ENCODE data around the gene GIMAP6.
"Not testable (repeated sequence)": the region's sequence is repeated elsewhere in the genome, so short reads cannot be mapped to it uniquely, and the experiment has no call there.

GIMAP6 gene

DNA sequence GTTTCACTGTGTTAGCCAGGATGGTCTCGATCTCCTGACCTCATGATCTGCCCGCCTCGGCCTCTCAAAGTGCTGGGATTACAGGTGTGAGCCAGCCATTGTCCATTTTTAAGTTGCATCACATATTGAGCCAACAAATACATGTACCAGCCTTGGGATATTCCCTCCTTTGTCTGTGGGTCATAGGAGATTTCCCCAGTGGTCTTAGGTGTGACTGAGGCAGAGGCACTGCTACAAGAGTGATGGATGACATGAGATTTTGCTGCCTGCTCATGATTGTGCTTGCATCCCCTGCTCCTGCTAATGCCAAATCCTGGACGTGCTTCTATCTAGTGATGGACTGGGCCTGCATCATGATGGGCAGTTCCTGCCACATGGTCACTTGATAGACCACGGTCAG lies 10.7 kb upstream of the GIMAP6 start:
- DNase-seq, result no peak

DNA sequence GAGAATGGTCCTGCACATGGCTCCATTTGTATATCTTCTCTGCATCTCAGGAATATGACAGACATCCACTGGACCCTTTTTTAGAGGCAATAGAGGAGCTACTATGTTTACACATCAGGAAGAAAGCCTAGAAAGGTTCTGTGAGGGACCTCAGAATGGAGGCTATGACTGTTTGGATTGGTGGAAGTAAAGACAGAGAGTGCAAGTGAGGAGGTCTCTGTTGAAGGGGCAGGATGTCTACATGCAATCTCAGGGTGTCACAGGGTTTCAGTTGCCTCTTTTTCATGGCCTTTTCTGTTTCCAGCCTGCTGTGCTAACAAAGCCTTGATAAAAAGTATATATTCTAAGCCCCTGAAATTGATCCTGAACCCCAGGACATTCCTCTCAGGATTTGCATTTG lies 9.7 kb upstream of the GIMAP6 start:
- no peak for DNase-seq

DNA sequence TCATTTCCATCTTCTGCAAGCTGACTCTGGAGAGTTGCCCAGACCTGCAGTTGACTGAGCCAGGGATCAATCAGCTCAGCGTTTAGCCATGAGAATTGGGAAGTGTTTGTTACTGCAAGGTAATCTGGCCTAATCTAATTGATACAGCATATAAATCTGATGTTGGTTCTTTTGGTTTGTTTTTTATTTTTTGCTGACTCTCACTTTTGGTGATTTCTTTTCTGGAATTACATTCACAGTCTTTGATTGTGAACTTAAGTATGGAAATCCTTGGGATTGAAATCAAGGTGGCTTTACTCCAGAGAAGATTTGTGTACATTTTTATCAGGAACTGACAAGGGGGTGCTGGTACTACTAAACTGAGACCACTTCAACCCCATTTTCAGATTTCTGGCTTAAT lies 1.7 kb upstream of the GIMAP6 start:
- DNase-seq, result no peak

DNA sequence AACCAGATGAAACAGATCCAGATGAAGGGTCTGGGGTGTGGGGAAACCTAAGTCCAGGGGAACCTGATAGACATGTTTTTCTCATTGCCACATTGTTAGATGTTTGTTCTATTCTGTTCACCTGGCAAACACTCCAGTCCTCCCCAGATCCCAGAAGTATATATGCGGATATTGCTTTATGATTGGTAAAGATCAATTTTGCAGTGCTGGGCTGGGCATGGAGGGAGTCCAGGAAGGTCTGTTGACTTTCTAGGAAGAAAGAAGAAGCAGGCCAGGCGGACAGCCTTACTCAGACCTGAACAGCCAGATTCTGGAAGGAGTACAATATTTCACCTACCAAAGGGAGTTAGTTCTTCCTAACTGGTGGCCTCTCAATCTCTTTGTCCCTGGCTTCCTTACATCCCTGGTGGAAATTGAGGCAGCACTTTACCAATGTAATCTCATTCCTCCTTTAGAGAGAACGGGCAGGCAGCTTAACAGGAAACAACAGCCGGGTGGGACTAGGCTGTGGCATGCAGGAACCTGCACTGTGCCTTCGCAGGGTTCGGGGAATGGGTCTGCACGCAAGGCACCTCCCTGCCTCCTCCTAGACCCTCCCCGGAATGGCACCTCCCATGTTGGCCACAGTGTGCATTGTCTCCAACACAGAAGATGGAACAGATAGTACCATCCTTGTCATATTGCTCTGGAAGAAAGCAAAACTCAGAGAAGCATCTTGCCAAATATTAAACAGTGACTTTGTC lies 930 bp downstream of the GIMAP6 start:
- peak; percentile 64 for DNase-seq

DNA sequence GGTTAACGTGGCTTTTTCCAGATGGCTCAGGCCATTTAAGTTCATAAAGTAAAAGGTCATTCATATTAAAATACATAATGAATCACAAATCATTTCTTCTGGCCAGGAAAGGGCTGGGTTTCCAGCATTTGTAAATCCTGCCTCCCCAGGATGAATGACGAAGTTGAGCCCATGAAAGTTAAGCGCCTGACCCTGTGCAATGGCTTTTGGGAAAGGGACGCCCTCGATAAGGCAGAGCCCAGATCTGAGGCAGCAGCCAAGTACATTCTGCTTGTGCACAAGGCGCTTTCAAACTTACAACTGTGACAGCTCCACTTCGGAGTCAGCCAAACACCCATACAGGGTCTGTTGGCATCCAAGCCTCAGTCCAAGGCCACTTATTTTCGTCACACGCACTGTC lies 2.8 kb downstream of the GIMAP6 start:
- no peak for DNase-seq

DNA sequence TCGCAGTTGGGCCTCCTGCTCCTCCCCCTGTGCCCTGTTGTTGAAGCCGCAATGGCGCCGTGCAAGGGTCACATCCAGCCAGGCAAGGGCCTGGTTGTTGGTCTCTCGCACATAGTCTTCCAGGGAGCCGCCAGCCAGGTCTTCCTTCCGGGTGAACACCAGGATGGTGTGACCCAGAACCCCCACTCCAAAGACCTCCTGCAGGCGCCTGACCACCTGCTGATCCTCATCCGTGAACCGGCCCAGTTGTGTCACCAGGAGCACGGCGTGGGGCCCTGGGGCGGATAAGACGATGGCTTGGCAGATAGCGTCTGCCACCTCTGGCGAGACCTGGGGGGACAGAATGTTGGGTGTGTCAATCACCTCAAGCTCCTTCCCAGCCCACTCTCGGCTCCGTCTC lies 4.2 kb downstream of the GIMAP6 start:
- no peak for DNase-seq

DNA sequence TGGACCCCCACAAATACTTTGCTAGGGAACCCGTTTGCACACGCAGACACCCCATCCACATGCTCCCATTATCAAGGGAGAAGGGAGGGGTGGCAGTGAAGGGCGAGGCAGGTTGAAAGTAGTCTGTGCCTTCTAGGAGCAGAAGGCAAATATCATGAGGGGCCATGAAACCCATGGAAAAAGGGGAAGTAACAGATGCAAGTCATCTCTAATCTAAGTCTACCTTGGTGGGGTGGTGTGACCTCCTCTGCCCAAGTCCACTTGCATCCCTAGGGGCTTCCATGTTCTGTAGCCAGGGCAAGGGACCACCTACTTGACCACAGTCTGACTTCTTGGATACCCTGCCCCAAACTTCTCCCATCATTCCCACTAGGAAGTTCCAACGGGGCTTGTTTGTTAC lies 5.5 kb downstream of the GIMAP6 start:
- no peak for DNase-seq

DNA sequence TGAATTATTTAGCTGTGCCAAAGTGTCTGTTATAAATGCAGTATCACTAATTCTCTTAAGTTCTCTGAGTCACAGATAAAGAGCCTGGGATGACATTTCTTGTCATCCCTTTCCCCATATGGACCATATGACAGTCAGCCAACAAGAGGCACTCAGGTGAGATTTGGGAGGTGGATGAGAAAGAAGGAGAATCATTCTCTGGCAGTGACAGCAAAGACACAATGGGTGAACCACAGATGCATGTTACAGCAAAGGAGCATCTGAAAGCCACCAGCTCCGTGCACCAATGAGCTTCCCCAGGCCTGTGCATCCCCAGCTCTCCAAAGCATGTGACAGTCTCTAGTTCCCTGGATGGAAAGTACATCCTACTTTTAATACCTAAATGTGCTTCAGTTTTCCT lies 10.8 kb downstream of the GIMAP6 start:
- no peak for DNase-seq

DNA sequence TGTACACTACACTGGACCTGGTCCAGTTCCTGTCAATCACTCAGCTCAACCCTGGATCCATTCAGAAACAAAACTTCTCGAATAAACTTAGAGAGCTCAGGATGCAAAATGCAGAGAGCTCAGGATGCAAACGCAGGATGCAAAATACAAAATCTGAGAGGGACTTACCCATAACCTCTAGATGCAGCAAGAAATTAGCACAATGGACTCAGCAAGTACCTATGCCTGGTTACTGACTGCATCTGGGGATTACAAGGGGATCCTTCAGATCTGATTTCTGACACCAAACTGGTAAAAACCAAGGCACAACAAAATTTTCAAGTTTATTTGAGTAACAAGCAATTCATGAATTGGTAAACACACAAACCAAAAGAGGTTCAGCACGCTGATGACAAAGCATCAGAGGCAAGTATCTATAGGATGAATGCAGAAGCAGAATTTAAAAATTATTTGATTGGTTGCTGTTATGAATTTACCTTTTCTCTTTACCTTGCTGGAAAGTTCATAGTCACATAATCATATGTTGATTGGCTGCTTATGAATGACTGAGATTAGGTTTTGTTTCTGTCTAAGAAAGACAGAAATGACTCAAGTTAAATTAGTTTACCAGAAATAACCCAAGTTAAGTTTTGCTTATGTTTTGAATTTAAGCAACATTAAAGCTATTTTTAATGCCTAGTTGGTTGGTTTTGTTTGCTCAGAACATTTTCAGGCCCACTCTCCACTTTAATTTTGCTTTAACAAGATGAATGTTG lies 11.4 kb downstream of the GIMAP6 start:
- no peak for DNase-seq

DNA sequence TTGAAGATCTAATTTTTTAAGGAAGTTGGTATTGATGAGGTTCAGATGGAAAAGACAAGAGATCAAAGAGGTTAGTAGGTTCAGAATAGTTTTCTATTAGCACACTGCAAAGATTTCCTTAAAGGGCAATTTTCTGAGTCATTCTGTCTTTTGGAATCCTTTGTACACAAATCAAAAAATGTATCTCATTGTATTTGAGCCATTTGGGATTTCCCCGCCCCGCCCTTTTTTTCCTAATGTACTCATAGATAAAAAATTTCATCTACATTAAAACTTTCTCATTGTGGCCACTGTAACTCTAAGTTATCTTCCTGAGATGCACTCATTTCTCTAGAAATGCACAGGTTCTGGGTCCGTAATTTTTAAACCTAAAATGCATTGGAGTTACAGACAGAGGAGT lies 12.1 kb downstream of the GIMAP6 start:
- DNase-seq, result no peak

DNA sequence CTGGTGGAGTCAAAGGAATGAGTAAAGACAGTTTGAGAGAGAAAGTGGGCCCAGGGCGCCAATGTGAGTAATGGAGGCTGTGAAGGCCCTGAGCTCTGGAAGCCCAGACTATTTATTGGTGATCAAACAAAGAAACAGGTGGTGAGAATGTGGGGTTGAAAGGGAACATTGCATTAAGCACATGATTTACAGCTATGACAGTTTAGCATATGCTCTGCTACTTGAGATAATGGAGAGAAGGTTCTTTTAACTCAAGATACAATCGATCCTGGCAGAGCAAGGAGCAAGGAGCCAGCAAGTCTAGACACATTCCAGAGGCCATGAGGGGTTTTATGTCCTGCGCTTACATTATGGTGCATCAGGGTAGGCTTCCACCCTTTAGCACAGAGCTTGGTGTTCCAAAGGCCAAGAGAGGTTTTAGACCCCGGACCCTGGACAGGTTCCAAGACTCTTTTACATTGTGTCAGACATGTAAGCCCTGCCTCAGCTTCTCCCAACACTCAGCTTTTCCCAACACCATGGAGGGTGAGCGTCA lies 16.9 kb downstream of the GIMAP6 start:
- DNase-seq, result not testable (repeated sequence)

DNA sequence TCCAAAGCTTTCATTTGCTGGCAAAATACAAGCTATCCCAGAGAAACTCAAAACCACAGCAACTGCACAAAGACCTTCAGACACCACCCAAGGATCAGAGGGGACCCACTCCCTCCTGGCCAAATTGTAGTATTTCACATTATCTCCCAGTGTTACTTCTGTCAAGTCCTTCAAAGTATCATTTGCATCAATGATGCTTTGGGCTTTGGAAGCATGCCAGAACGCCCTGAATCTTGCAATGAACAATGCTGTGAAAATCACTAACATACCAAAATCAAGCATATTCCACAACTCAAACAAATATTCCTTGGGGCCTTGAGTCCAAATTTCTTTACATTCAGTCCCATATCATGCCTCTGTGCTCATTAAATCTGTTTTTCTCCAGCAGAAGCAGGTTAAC lies 17.8 kb downstream of the GIMAP6 start:
- DNase-seq, result not testable (repeated sequence)

DNA sequence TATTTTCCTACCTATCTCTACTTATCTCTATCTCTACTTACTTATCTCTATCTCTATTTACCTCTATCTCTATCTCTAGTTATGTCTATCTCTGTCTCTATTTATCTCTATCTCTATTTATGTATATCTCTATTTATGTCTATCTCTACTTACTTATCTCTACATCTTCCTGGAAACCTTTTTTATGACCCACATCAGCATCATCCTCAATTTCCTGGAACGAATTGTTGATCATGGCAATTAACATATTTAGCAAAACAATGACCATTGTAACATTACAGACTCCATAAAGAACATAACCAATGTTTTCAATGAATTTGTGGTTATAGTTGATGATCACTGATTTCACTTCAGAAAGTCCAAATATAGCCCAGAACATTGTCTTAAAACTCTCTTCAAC lies 18.3 kb downstream of the GIMAP6 start:
- no peak for DNase-seq

DNA sequence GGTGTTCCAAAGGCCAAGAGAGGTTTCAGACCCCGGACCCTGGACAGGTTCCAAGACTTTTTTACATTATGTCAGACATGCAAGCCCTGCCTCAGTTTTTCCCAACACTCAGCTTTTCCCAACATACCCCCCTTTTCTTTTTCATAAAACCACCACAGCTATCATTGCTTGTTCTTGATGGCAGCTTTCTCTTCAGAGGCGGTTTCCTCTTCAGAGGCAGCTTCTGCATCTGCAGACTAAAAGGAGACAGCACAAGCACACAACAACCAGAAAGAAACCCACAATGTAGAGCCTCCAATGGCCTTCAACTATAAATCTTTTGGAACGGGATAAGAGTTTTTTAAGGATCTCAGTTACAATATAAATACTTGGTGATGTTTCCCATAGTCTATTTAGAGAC lies 19.3 kb downstream of the GIMAP6 start:
- DNase-seq, result no peak

DNA sequence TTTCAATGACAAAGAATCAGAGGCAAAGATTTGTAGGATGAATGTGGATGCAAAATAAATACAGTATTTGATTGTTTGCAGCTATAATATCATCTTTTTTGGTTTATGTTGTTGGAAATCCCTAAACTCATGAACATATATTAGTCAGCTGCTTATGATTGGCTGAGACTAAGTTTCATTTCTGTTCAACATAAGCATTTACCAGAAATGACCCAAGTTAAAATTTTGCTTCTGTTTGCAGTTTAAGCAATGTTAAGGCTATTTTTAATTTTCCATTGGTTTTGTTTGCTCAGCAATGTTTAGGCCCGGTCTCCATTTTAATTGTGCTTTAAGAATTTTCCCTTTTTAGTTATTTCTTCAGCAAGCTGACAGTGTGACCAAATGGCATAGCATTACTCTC lies 22.0 kb downstream of the GIMAP6 start:
- no peak for DNase-seq

DNA sequence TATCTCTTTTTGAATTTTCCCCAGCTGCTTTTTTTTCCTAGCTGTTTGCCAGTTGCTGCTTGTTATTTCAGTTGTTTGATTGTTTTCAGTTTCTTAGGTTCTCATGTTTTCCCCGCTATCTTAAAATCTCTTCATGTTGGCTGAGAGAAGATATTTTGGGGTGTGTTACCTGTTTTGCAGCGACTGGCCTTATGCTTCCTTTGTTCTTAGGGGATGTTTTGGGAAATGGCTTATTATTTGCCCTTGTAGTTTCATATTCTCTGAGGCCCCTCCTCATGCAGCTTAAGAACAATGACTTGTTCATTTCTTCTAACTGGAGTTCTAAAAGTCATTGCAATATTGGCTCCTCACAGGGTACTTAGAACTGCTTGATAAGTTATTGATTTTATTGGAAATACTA lies 28.6 kb downstream of the GIMAP6 start:
- DNase-seq, result not testable (repeated sequence)

DNA sequence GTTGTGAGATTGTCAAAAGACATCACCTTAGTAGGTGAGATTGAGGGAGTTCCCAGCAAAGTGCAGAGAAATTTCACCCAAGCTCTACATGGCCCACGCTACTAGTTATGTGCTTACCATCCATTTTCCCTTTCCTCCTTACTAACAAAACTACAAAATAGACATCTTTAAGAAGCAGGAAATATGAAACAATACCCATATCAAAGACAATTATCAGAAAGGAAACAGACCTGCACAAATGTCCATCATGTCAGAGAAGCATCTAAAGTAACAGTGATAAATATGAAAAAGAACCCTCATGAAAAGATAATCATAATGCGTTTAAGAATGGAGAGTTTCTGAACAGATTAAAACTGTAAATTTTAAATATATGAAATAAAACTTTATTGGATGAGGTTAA lies 36.8 kb downstream of the GIMAP6 start:
- no peak for DNase-seq

DNA sequence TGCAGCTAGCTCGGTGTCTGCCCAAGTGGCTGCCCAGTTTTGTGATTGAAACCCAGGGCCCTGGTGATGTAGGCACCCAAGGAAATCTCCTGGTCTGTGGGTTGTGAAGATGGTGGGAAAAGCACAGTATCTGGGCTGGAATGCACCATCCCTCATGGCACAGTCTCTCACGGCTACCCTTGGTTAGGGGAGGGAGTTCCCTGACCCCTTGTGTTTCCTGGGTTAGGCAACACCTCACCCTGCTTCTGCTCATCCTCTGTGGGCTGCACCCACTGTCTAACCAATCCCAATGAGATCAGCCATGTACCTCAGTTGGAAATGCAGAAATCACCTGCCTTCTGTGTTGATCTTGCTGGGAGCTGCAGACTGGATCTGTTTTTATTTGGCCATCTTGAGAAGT lies 37.4 kb downstream of the GIMAP6 start:
- DNase-seq, result no peak

DNA sequence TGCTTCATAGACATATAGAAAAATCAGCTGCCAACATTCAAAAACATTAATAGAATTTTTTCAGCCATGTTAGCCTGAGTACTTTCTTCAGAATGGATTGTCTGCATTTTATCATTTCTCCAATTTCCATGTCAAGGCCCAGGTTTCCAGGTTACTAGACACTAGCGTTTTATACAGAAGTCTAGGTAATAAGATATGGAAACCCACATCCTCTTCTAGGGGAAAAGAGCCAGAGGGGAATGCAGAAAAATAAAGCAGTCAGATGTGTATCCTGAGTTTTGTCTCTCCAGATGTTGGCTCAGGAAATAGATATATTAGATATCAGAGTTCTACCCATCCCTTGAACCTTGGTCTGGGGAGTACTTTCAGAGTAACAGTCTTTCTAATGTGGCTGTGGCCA lies 44.6 kb downstream of the GIMAP6 start:
- DNase-seq, result no peak

DNA sequence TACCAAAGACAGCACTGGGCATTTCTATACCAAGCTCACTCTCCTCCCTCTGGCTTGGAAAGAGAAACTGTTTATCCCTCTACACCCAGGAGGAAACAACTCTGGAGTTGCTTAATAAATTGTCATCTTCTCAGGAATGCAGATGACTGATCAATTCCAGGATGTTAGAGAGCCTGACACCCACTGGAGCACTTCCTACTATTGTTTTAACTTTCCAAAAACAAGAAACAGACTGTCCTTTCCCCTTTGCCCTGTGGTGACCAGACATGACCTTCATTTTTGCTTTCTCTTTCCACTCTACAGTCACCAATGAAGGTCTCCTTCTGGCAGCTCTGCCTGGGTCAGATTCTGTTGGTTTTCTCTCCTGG lies 45.4 kb downstream of the GIMAP6 start:
- DNase-seq, result no peak

DNA sequence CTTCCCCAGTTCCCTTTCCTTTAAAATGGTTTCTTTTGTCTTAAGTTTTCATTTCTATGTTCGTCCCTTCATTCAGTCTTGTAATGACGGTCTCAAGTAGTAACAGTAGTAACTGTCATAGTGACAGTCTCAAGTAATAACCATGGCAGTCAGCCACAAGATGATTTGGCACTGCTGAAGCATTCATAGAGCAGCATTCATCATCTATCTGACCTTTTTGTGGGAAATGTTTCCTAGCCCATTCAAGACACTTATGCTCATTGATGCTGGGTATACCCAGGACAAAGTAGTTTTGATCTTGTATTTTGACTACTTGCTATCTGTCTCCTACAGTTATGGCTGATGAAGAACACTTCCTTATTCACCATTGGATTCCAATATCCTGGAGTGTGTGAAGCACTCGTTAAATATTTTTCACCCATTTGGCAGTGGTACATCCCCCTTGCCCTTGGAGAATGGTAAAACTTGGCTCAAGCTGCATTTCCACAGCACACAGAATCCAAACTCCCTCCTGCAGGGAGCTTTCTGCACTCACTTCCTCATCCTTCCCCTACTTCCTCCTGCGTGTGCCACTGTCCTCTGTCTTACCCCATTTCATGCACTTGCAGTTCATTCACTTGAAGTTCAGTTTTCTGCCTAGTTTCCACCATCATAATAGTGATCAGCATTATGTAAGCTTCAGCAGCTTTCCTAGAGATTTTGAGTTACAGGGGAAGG lies 46.0 kb downstream of the GIMAP6 start:
- DNase-seq, result no peak

DNA sequence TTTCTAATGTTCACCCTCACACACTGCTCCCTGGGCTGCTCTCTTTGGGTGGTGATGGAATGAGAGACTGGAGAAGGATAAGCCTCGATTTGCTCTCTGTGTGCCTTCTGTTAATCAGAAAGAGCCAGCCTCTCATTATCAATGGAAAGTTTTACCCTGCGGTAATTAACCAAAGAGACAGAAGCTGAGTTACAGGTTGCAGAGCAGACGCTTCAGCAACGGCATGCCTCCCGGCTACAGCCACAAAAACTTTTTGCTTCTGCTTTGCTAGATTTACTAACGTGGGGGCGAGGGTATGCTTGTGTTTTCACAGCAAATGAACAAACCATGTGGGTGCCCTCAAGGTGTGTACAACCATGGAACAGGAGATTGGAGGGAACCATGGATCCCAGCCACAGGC lies 47.0 kb downstream of the GIMAP6 start:
- DNase-seq, result no peak

DNA sequence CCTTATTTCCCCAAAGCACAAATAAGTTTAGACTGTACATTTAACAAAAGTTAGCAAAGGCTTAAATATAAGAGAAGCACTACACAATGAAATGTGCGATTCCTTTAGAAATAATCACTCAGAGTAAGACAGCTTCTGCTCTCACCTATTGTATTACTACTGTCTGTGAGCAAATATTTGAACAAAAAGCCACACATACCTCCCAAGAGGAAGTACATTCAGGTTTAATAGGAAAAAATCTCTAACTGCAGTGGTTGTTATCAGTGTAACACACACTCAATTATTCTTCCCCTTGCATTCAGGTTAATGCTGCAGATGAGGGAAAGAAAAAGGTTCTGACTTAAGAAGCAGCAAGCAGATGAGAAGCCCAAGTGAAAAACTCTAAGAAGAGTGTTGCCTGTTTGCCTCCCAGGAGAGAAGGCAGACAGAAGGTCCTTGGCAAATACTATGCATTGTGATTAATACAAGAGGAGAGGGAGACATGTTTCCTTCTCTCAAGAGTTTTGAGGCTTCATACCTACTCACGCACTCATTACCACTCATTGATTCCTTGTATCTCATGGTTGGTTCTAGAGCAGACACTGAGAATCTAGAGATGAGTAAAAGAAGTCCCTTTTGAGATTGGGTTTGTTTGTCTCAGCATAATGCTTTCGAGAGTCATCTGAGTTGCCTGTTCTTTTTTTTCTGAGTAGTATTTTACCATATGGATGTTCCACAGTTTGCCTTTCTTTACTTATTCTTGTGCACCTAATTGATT lies 51.4 kb downstream of the GIMAP6 start:
- DNase-seq, result no peak
